NCI-H774 (cell line): ENCODE measurements around the gene ATP9B.
A peak's percentile ranks its signal among the peaks of the same experiment; 100 is the strongest.
"Not testable (repeated sequence)": the region's sequence is repeated elsewhere in the genome, so short reads cannot be mapped to it uniquely, and the experiment has no call there.

Experiments
- DNase-seq: peaks from one replicate; lab custom pipeline; 2025; lab: John Stamatoyannopoulos, UW

ATP9B gene

GRCh38 chr18:79136742-79137141 is 67.5 kb downstream of the ATP9B start:
- no peak for DNase-seq

- no peak for DNase-seq
These were observed 70.0 kb downstream of the ATP9B start for GRCh38 chr18:79139206-79139605.

- no peak for DNase-seq
These were observed 77.8 kb downstream of the ATP9B start for GRCh38 chr18:79147014-79147413.

- no peak for DNase-seq
These were observed 82.0 kb downstream of the ATP9B start for GRCh38 chr18:79151191-79151590.

- DNase-seq, result no peak
These were observed 87.1 kb downstream of the ATP9B start for GRCh38 chr18:79156327-79156726.

- no peak for DNase-seq
These were observed 95.5 kb downstream of the ATP9B start for GRCh38 chr18:79164706-79165105.

- DNase-seq, result no peak
These were observed 97.5 kb downstream of the ATP9B start for GRCh38 chr18:79166702-79167101.

- DNase-seq, result no peak
These were observed 98.5 kb downstream of the ATP9B start for GRCh38 chr18:79167526-79168190.

- no peak for DNase-seq
These were observed 100.9 kb downstream of the ATP9B start for GRCh38 chr18:79169958-79170555.

- DNase-seq, result not testable (repeated sequence)
These were observed 103.1 kb downstream of the ATP9B start for GRCh38 chr18:79172331-79172730.

- DNase-seq, result no peak
These were observed 104.5 kb downstream of the ATP9B start for GRCh38 chr18:79173742-79174141.

- no peak for DNase-seq
These were observed 108.9 kb downstream of the ATP9B start for GRCh38 chr18:79178113-79178531.

GRCh38 chr18:79182047-79182713 is 113.0 kb downstream of the ATP9B start:
- DNase-seq, result no peak

- no peak for DNase-seq
These were observed 116.5 kb downstream of the ATP9B start for GRCh38 chr18:79185648-79186047.

GRCh38 chr18:79186649-79187048 is 117.5 kb downstream of the ATP9B start:
- no peak for DNase-seq

GRCh38 chr18:79187532-79188277 is 118.5 kb downstream of the ATP9B start:
- no peak for DNase-seq

GRCh38 chr18:79191418-79191817 is 122.2 kb downstream of the ATP9B start:
- no peak for DNase-seq

- DNase-seq, result no peak
These were observed 122.8 kb downstream of the ATP9B start for GRCh38 chr18:79191956-79192355.

GRCh38 chr18:79193826-79194225 is 124.6 kb downstream of the ATP9B start:
- DNase-seq, result no peak

- DNase-seq, result peak; percentile 19
These were observed 126.8 kb downstream of the ATP9B start for GRCh38 chr18:79195716-79196683.

- peak; percentile 92 for DNase-seq
These were observed 128.3 kb downstream of the ATP9B start for GRCh38 chr18:79197531-79197930.
